Smooth muscle cell (in vitro differentiated cells): ENCODE measurements around the gene ATXN1. TPM values are rescaled to one million over a fixed set of nuclear protein-coding genes. Genes with fewer than 3 reads are reported as not detected.
A peak's percentile ranks its signal among the peaks of the same experiment; 100 is the strongest.

Source experiments
- DNase-seq: peaks from one replicate; lab custom pipeline; 2025; ENCODE audit not compliant: unreplicated experiment; lab: John Stamatoyannopoulos, UW
- H2AFZ ChIP-seq: fragments of 200-600 bp; sonication (generic); 2 replicates; pipeline ENCODE4 v1.6.0; 2016; ENCODE audit warnings: antibody characterized with exemption, low read depth, mild to moderate bottlenecking
- H3F3A ChIP-seq: fragments of 200-600 bp; sonication (generic); 2 replicates; pipeline ENCODE4 v1.6.0; 2017; ENCODE audit warnings: antibody characterized with exemption, low read depth
- H3K27ac ChIP-seq: fragments of 200-600 bp; sonication (generic); 2 replicates; pipeline ENCODE4 v1.5.1; 2016; ENCODE audit warnings: low read depth, mild to moderate bottlenecking
- H3K27me3 ChIP-seq: fragments of 200-600 bp; sonication (generic); 2 replicates; pipeline ENCODE4 v1.6.1; 2016; ENCODE audit warnings: low read depth, mild to moderate bottlenecking
- H3K36me3 ChIP-seq: fragments of 200-600 bp; sonication (generic); 2 replicates; pipeline ENCODE4 v1.5.1; 2016; ENCODE audit warnings: low read depth
- H3K4me1 ChIP-seq: fragments of 200-600 bp; sonication (generic); 2 replicates; pipeline ENCODE4 v1.5.1; 2016; ENCODE audit warnings: low read depth
- H3K4me2 ChIP-seq: fragments of 200-600 bp; sonication (generic); 2 replicates; pipeline ENCODE4 v1.6.0; 2016; ENCODE audit warnings: mild to moderate bottlenecking
- H3K4me3 ChIP-seq: fragments of 200-600 bp; sonication (generic); 2 replicates; pipeline ENCODE4 v1.5.1; 2016; ENCODE audit warnings: mild to moderate bottlenecking
- H3K79me2 ChIP-seq: fragments of 200-600 bp; sonication (generic); 2 replicates; pipeline ENCODE4 v1.6.0; 2016; ENCODE audit warnings: low read depth, mild to moderate bottlenecking
- H3K9ac ChIP-seq: fragments of 200-600 bp; sonication (generic); 2 replicates; pipeline ENCODE4 v1.6.0; 2016; ENCODE audit warnings: low read depth
- H3K9me3 ChIP-seq: fragments of 200-600 bp; sonication (generic); replicated peaks from 2 replicates; pipeline ENCODE4 v1.5.1; 2016; ENCODE audit warnings: low read depth
- H4K20me1 ChIP-seq: fragments of 200-600 bp; sonication (generic); 2 replicates; pipeline ENCODE4 v1.6.0; 2016; ENCODE audit warnings: low read depth
- WGBS: methylation state at CpG from one replicate; pipeline ENCODE4 v1.1.7; 2016; ENCODE audit warnings: low lambda C conversion rate; 5-methylcytosine and 5-hydroxymethylcytosine counted together
- polyA plus RNA-seq: library from polyadenylated mRNA; unstranded; fragments of >200 nt; fragmentation: Nextera tagmentation; extraction: Ambion mirVana; gene quantifications from 2 replicates; pipeline ENCODE4 v1.2.1, GENCODE V29; 2016
- total RNA-seq: library from RNA; depleted of rRNA; stranded (reverse); fragments of >200 nt; gene quantifications from 2 replicates; pipeline ENCODE4 v1.2.3, GENCODE V29; 2014
- TF ChIP-seq, protein P1 (sequence below): fragments of 200-600 bp; sonication (generic); IDR thresholded peaks from 2 replicates; pipeline ENCODE4 v1.5.1; 2017; ENCODE audit warnings: borderline replicate concordance, mild to moderate bottlenecking, antibody characterized with exemption; ENCODE audit not compliant: insufficient read depth, poor library complexity, severe bottlenecking

The ATXN1 gene
- total and polyA plus RNA-seq, 2 experiments from 2014 or later = 17.9 to 40.6 TPM

DNA sequence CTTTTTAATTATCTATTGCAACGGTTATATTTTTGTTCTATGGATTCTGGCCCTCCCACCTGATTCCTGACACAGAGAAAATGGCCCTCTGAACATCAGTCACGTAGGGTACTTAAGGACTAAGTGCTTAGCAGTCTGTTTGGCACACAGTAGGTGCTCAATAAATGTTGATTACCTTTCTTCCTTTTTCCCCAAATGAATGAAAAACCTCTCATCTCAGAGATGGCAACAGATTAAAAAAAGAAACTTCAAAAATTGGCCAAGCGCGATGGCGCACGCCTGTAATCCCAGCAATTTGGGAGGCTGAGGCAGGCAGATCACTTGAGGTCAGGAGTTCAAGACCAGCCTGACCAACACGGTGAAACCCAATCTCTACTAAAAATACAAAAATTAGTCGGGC lies 31.5 kb downstream of the ATXN1 start:
- 97% methylated on average over 8 of the region's 8 CpGs for WGBS
- H3K4me1 ChIP-seq = peaks cover 32% of the 10 kb centered on the region
- no peak overlapping the region for H2AFZ ChIP-seq
- no peaks in the 10 kb centered on the region for H3K27me3 ChIP-seq
- TF ChIP-seq, protein P1, sequence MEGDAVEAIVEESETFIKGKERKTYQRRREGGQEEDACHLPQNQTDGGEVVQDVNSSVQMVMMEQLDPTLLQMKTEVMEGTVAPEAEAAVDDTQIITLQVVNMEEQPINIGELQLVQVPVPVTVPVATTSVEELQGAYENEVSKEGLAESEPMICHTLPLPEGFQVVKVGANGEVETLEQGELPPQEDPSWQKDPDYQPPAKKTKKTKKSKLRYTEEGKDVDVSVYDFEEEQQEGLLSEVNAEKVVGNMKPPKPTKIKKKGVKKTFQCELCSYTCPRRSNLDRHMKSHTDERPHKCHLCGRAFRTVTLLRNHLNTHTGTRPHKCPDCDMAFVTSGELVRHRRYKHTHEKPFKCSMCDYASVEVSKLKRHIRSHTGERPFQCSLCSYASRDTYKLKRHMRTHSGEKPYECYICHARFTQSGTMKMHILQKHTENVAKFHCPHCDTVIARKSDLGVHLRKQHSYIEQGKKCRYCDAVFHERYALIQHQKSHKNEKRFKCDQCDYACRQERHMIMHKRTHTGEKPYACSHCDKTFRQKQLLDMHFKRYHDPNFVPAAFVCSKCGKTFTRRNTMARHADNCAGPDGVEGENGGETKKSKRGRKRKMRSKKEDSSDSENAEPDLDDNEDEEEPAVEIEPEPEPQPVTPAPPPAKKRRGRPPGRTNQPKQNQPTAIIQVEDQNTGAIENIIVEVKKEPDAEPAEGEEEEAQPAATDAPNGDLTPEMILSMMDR = no peak
- H4K20me1 ChIP-seq = peaks cover 6% of the 10 kb centered on the region
- no peak overlapping the region for H3K9ac ChIP-seq
- peaks cover 45% of the 10 kb centered on the region for H3F3A ChIP-seq
- H3K4me2 ChIP-seq = peak overlapping the region; percentile 72
- peak overlapping the region; percentile 96 for H3K27ac ChIP-seq
- H3K4me3 ChIP-seq = no peak overlapping the region
- no peaks in the 10 kb centered on the region for H3K9me3 ChIP-seq
- no peaks in the 10 kb centered on the region for H3K36me3 ChIP-seq
- peaks cover 56% of the 10 kb centered on the region for H3K79me2 ChIP-seq
- no peak for DNase-seq

DNA sequence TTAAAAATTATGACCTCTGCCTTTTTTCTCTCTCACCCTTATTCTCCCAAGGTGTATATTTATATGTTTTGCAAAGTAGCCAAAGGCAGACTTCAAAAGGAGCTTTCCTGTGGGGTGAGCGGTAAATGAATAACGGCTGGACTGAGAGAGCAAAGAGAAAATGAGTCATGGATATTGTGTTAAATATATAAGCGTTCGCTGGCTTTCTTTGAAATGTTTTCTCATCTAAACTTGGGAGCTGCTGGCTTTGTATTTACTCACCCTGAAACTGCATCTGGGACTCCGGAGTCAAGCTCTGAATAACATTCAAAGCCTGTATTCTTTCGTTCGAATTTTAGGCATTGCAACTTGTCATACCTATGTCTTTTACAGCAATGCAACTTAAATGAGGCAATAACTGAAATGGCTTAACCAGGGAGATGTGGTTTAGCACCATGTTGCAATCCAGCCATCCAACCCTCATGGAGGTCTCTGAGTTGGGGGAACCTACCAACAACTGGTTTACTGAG lies 32.0 kb downstream of the ATXN1 start:
- H3F3A ChIP-seq = peaks cover 50% of the 10 kb centered on the region
- H4K20me1 ChIP-seq = peaks cover 6% of the 10 kb centered on the region
- peak overlapping the region; percentile 96 for H3K27ac ChIP-seq
- no peaks in the 10 kb centered on the region for H3K27me3 ChIP-seq
- peak overlapping the region; percentile 36 for H3K9ac ChIP-seq
- TF ChIP-seq, protein P1 = no peak
- no peak overlapping the region for H3K4me3 ChIP-seq
- H3K4me1 ChIP-seq = peaks cover 37% of the 10 kb centered on the region
- H3K36me3 ChIP-seq = no peaks in the 10 kb centered on the region
- H3K79me2 ChIP-seq = peaks cover 51% of the 10 kb centered on the region
- H3K4me2 ChIP-seq = peak overlapping the region; percentile 72
- H3K9me3 ChIP-seq = no peaks in the 10 kb centered on the region
- WGBS = 20% methylated on average over 7 of the region's 7 CpGs
- no peak overlapping the region for H2AFZ ChIP-seq
- DNase-seq = no peak

DNA sequence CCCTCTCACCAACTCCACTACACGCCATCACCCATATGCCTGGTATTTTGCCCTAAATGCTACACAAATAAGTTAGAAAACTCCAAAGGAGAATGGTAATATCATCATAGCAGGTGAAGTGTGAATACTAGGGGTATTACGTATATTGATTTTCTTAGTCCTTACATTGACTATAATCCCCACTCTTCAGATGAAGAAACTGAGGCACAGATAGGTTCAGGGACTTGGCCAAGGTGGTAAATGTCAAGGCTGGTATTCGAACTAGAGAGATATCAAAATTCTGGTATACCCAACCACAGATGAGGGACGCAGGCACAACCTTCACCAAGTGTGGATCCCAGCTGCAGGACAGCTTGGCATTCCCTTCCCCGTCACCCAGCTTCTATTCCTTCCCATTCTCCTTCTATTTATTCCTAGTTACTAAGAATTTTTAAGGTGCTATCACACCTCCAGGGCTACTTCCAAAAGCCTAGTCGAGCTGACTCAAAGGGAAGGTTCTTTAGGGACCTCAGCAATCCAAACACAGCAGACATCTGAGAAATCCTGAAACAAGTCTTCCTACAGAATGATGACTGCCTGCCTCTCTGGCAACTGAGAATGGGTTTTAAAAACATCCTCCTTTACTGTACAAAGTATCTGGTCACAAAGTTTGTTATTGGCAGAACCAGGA lies 32.6 kb downstream of the ATXN1 start:
- peak overlapping the region; percentile 96 for H3K27ac ChIP-seq
- peak overlapping the region; percentile 38 for H3K9ac ChIP-seq
- H3K4me3 ChIP-seq = no peak overlapping the region
- WGBS = 84% methylated on average over 6 of the region's 6 CpGs
- no peaks in the 10 kb centered on the region for H3K9me3 ChIP-seq
- peaks cover 51% of the 10 kb centered on the region for H3F3A ChIP-seq
- H3K36me3 ChIP-seq = no peaks in the 10 kb centered on the region
- peaks cover 40% of the 10 kb centered on the region for H3K4me1 ChIP-seq
- H4K20me1 ChIP-seq = peaks cover 6% of the 10 kb centered on the region
- H2AFZ ChIP-seq = no peak overlapping the region
- no peaks in the 10 kb centered on the region for H3K27me3 ChIP-seq
- DNase-seq = no peak
- TF ChIP-seq, protein P1 = no peak
- H3K79me2 ChIP-seq = peaks cover 45% of the 10 kb centered on the region
- H3K4me2 ChIP-seq = peak overlapping the region; percentile 72

DNA sequence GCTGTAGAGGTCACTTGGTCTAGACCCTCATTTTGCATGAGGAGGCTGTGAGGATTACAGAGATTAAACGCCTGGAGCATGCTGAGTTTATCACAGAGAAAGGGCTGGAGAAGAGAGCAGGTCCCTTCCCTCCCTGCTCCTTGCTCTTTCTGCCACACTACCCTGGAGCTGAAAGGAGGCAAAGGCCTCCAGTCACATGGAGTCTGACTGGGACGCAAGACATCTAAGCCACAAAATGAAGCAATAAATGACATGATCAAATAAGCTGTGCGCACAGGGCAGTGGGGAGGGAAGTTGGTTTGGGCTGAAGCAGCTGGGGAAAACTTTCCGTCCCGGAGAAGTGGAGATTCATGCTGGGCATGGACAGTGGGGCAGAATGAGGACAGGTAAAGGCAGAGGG lies 33.3 kb downstream of the ATXN1 start:
- H3K4me1 ChIP-seq = peaks cover 47% of the 10 kb centered on the region
- H3K4me2 ChIP-seq = peak overlapping the region; percentile 72
- H3K27ac ChIP-seq = peak overlapping the region; percentile 96
- 39% methylated on average over 5 of the region's 5 CpGs for WGBS
- H2AFZ ChIP-seq = no peak overlapping the region
- no peaks in the 10 kb centered on the region for H3K9me3 ChIP-seq
- no peak for DNase-seq
- H3K4me3 ChIP-seq = no peak overlapping the region
- no peaks in the 10 kb centered on the region for H3K36me3 ChIP-seq
- TF ChIP-seq, protein P1 = no peak
- peaks cover 43% of the 10 kb centered on the region for H3K79me2 ChIP-seq
- peaks cover 6% of the 10 kb centered on the region for H4K20me1 ChIP-seq
- no peaks in the 10 kb centered on the region for H3K27me3 ChIP-seq
- peaks cover 52% of the 10 kb centered on the region for H3F3A ChIP-seq
- H3K9ac ChIP-seq = peak overlapping the region; percentile 38
